ENCODE results near the gene KIF1B.

DNA sequence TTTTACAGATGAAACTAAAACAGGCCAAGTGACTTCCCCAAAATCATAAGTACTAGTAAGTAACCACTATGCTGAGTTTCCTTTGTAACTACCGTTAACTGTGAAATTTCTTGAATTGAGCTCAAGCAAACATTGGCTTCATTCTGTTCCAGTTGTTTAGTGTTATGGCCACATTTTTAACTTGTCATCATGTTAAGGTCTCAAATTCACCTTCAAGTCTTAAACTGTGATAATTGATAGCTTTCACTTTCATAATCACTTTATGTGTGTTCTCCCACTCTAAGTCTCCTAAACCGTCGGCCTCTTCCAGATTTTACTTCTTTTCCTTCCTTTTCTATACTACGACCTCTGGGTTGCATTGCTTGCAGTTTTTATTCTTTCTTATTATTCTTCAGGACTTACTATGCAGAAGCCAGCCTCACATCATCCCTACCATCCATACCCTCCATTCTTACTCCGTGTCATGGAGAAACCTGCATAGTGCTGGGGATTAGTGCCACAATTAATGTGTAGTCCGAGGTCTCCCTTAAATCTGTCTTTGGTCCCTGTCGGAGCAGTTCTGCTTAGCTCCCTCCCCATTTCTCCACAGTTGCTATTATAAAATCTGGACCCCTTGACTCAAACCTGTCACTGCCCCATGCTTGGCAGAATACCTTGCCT is 5.8 kb downstream of the KIF1B start:
- TF ChIP-seq POLR2AphosphoS5 (IDR thresholded peaks at IDR 0.05) (no peak), CTCF (IDR thresholded peaks at IDR 0.05) (no peak)
